Neural cell (in vitro differentiated cells): ENCODE data around the gene MRPL9. TPM values are rescaled to one million over a fixed set of nuclear protein-coding genes. Genes with fewer than 3 reads are reported as not detected.

Source experiments
- H2AFZ ChIP-seq: fragments of 200-600, 300-800 bp; sonication (generic), shearing (Covaris generic); 2 replicates; pipeline ENCODE4 v1.6.0; 2014; ENCODE audit warnings: low read depth, mild to moderate bottlenecking, antibody characterized with exemption, low read length, moderate library complexity
- H3F3A ChIP-seq: fragments of 200-600 bp; shearing (Covaris generic); 2 replicates; pipeline ENCODE4 v1.6.1; 2016; ENCODE audit warnings: mild to moderate bottlenecking, moderate library complexity, mixed read lengths, antibody characterized with exemption, low read length; ENCODE audit not compliant: insufficient read depth, poor library complexity, severe bottlenecking
- H3K27ac ChIP-seq: fragments of 200-600, 300-800 bp; sonication (generic), shearing (Covaris generic); 2 replicates; pipeline ENCODE4 v1.5.1; 2014; ENCODE audit warnings: mild to moderate bottlenecking, low read length, moderate library complexity
- H3K27me3 ChIP-seq: fragments of 300-800, 200-600 bp; sonication (generic), shearing (Covaris generic); 2 replicates; pipeline ENCODE4 v1.6.0; 2014; ENCODE audit warnings: mild to moderate bottlenecking, low read depth, low read length, moderate library complexity; ENCODE audit not compliant: insufficient read depth
- H3K36me3 ChIP-seq: fragments of 300-800, 200-600 bp; sonication (generic), shearing (Covaris generic); 2 replicates; pipeline ENCODE4 v1.5.1; 2014; ENCODE audit warnings: mild to moderate bottlenecking, antibody characterized with exemption, low read length, moderate library complexity; ENCODE audit not compliant: insufficient read depth
- H3K4me2 ChIP-seq: fragments of 300-800, 200-600 bp; sonication (generic), shearing (Covaris generic); 2 replicates; pipeline ENCODE4 v1.6.0; 2014; ENCODE audit warnings: mild to moderate bottlenecking, low read length
- H3K4me3 ChIP-seq: fragments of 300-800, 200-600 bp; sonication (generic), shearing (Covaris generic); 2 replicates; pipeline ENCODE4 v1.5.1; 2014; ENCODE audit warnings: mild to moderate bottlenecking, low read length, moderate library complexity
- H3K79me2 ChIP-seq: fragments of 200-600 bp; shearing (Covaris generic); replicated peaks from 2 replicates; pipeline ENCODE4 v1.6.0; 2014; ENCODE audit warnings: mild to moderate bottlenecking, low read length, moderate library complexity; ENCODE audit not compliant: insufficient read depth
- H3K9ac ChIP-seq: fragments of 300-800, 200-600 bp; sonication (generic), shearing (Covaris generic); 2 replicates; pipeline ENCODE4 v1.6.1; 2016; ENCODE audit warnings: mild to moderate bottlenecking, low read length, mixed read lengths
- H3K9me2 ChIP-seq: fragments of 200-600 bp; shearing (Covaris generic); 2 replicates; pipeline ENCODE4 v1.6.1; 2016; ENCODE audit warnings: mild to moderate bottlenecking, low read length, mixed read lengths; ENCODE audit not compliant: insufficient read depth
- H3K9me3 ChIP-seq: fragments of 200-600, 300-800 bp; sonication (generic), shearing (Covaris generic); 2 replicates; pipeline ENCODE4 v1.6.1; 2016; ENCODE audit warnings: mild to moderate bottlenecking, mixed run types, low read length, moderate library complexity, mixed read lengths
- H4K20me1 ChIP-seq: fragments of 200-600 bp; shearing (Covaris generic); 2 replicates; pipeline ENCODE4 v1.6.1; 2016; ENCODE audit warnings: mild to moderate bottlenecking, mixed run types; ENCODE audit not compliant: insufficient read depth
- EP300 ChIP-seq: fragments of 450-650 bp; conservative IDR thresholded peaks from 2 replicates; pipeline ENCODE4 v1.6.1; 2014; ENCODE audit warnings: antibody characterized with exemption, mild to moderate bottlenecking, moderate library complexity; ENCODE audit not compliant: poor library complexity, severe bottlenecking
- EZH2 ChIP-seq: fragments of 200-600, 300-800 bp; shearing (Covaris generic), sonication (generic); IDR thresholded peaks from 2 replicates; pipeline ENCODE4 v1.6.1; 2014; ENCODE audit warnings: antibody characterized with exemption, low read length, borderline replicate concordance, mild to moderate bottlenecking; ENCODE audit not compliant: insufficient read depth, poor library complexity, severe bottlenecking
- MXI1 ChIP-seq: fragments of 450-650 bp; conservative IDR thresholded peaks from 2 replicates; pipeline ENCODE4 v1.6.1; 2014; ENCODE audit warnings: antibody characterized with exemption, mild to moderate bottlenecking; ENCODE audit not compliant: poor library complexity, severe bottlenecking
- POLR2AphosphoS5 ChIP-seq: IDR thresholded peaks from 2 replicates; pipeline ENCODE4 v1.6.1; 2012
- RAD21 ChIP-seq: fragments of 450-650 bp; conservative IDR thresholded peaks from 2 replicates; pipeline ENCODE4 v1.6.1; 2014; ENCODE audit warnings: antibody characterized with exemption, mild to moderate bottlenecking, moderate library complexity
- SMC3 ChIP-seq: fragments of 450-650 bp; conservative IDR thresholded peaks from 2 replicates; pipeline ENCODE4 v1.6.1; 2014; ENCODE audit warnings: antibody characterized with exemption, mild to moderate bottlenecking, moderate library complexity; ENCODE audit not compliant: poor library complexity
- TAF1 ChIP-seq: IDR thresholded peaks from 2 replicates; pipeline ENCODE4 v1.6.1; 2012; ENCODE audit warnings: low read depth
- polyA plus RNA-seq: library from polyadenylated mRNA; depleted of rRNA; stranded (reverse); fragments of >200 nt; gene quantifications from 2 replicates; pipeline ENCODE4 v1.2.3, GENCODE V29; 2014
- TF ChIP-seq, protein P1 (sequence below): fragments of 450-650 bp; IDR thresholded peaks from 2 replicates; pipeline ENCODE4 v1.5.1; 2014; ENCODE audit warnings: antibody characterized with exemption, mild to moderate bottlenecking, moderate library complexity; ENCODE audit not compliant: poor library complexity, severe bottlenecking
- TF ChIP-seq, protein P2 (sequence below): IDR thresholded peaks from 2 replicates; pipeline ENCODE4 v1.6.1; 2012; ENCODE audit warnings: borderline replicate concordance

Gene MRPL9
- polyA plus RNA-seq, 1 donor from 2014 or later: 134 TPM

DNA sequence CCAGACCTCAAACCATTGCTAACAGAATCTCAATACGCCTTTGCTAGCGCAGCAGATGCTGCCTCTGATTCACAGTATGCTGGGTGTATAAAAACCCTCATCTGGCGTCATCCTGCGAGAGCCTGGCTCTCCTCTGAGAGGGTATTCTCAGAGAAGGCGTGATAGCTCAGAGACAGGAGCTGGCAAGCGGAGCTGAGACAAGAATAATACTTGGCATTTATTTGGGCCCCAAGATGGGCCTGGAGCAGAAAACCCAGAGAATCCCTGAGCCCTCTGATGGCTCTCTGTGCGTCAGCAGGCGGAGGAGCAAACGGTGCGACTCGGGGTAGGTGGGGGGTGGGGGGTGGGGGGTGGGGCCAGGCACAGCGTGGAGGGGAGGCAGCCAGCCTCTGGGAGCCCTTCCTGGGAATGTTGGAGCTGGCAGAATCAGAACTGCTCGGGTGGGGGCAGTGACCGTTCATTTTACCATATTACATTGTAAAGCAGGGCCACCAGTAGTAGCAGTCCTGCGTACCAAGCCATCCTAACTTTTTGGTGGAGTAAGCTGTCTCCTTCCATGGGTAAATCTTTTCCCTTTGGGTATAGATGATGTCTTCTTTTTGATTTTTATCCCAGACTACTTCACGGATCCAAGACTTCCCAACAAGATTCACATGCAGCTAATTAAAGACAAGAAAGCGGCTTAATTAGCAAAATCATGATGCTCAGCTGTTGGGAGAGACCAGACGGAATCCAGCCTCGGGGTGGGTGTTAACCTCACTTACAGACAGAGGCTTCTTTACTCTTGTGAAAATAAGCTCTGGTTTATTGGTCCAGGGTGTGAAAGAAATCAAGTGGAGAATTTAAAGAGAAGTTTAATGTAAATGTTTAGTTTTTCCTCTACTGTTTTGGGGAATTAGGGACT is 34.9 kb downstream of the MRPL9 start:
- Histone ChIP-seq H3K79me2 (no peaks in the 10 kb centered on the region), H3K27me3 (no peaks in the 10 kb centered on the region), H2AFZ (peak overlapping the region; percentile 9), H3K4me2 (no peak overlapping the region), H3K27ac (peak overlapping the region; percentile 5), H4K20me1 (no peaks in the 10 kb centered on the region), H3K9ac (peak overlapping the region; percentile 35), H3K36me3 (no peaks in the 10 kb centered on the region), H3K9me3 (no peaks in the 10 kb centered on the region), H3K9me2 (no peaks in the 10 kb centered on the region), H3F3A (no peaks in the 10 kb centered on the region), H3K4me3 (peak overlapping the region; percentile 15)
- TF ChIP-seq, protein P1, sequence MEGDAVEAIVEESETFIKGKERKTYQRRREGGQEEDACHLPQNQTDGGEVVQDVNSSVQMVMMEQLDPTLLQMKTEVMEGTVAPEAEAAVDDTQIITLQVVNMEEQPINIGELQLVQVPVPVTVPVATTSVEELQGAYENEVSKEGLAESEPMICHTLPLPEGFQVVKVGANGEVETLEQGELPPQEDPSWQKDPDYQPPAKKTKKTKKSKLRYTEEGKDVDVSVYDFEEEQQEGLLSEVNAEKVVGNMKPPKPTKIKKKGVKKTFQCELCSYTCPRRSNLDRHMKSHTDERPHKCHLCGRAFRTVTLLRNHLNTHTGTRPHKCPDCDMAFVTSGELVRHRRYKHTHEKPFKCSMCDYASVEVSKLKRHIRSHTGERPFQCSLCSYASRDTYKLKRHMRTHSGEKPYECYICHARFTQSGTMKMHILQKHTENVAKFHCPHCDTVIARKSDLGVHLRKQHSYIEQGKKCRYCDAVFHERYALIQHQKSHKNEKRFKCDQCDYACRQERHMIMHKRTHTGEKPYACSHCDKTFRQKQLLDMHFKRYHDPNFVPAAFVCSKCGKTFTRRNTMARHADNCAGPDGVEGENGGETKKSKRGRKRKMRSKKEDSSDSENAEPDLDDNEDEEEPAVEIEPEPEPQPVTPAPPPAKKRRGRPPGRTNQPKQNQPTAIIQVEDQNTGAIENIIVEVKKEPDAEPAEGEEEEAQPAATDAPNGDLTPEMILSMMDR: no peak
- TF ChIP-seq EZH2 (no peak), MXI1 (no peak), EP300 (no peak), SMC3 (no peak), POLR2AphosphoS5 (no peak)
- TF ChIP-seq, protein P2, sequence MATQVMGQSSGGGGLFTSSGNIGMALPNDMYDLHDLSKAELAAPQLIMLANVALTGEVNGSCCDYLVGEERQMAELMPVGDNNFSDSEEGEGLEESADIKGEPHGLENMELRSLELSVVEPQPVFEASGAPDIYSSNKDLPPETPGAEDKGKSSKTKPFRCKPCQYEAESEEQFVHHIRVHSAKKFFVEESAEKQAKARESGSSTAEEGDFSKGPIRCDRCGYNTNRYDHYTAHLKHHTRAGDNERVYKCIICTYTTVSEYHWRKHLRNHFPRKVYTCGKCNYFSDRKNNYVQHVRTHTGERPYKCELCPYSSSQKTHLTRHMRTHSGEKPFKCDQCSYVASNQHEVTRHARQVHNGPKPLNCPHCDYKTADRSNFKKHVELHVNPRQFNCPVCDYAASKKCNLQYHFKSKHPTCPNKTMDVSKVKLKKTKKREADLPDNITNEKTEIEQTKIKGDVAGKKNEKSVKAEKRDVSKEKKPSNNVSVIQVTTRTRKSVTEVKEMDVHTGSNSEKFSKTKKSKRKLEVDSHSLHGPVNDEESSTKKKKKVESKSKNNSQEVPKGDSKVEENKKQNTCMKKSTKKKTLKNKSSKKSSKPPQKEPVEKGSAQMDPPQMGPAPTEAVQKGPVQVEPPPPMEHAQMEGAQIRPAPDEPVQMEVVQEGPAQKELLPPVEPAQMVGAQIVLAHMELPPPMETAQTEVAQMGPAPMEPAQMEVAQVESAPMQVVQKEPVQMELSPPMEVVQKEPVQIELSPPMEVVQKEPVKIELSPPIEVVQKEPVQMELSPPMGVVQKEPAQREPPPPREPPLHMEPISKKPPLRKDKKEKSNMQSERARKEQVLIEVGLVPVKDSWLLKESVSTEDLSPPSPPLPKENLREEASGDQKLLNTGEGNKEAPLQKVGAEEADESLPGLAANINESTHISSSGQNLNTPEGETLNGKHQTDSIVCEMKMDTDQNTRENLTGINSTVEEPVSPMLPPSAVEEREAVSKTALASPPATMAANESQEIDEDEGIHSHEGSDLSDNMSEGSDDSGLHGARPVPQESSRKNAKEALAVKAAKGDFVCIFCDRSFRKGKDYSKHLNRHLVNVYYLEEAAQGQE: no peak

DNA sequence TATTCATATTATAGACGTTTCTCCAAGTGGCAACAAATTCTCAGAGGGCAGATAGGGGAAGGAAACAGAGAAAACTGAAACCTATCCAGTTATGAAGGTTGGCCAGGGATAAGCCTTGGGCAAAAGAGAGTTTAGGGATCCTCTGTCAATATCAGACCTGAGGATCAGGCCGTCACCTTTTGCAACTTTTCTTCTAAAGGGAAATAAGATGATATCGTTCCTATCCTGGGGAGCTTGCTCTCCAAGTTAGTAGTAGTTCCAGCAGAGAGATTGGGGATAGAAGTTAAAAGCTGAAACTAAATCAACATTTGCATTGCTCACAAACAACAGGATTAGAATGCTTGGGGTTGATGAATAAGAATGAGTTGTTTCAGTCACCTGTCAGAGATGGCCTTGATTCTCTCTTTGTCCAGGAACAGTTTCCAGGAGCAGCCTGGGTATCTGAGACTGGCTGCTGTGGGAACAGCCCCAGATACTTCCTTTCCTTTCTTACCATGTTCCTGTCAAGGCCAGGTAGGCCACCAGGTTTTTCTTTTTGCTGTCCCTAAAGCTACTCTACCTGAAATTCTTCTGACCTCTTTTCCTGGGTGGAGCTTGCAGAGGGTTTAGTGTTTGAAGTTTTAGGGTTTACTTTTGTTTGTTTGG is 39.4 kb downstream of the MRPL9 start:
- H3K79me2 ChIP-seq: no peaks in the 10 kb centered on the region
- H3K9ac ChIP-seq: no peak overlapping the region
- H3F3A ChIP-seq: no peaks in the 10 kb centered on the region
- TF ChIP-seq MXI1 (no peak), TAF1 (no peak), SMC3 (no peak), EZH2 (no peak), EP300 (no peak), RAD21 (no peak), POLR2AphosphoS5 (no peak)
- TF ChIP-seq, protein P1: no peak
- TF ChIP-seq, protein P2: no peak
- H3K4me2 ChIP-seq: no peak overlapping the region
- no peak overlapping the region for H3K4me3 ChIP-seq
- H2AFZ ChIP-seq: no peak overlapping the region
- H3K9me2 ChIP-seq: no peaks in the 10 kb centered on the region
- H3K27ac ChIP-seq: no peak overlapping the region
- H3K9me3 ChIP-seq: no peaks in the 10 kb centered on the region
- H3K36me3 ChIP-seq: no peaks in the 10 kb centered on the region
- no peaks in the 10 kb centered on the region for H4K20me1 ChIP-seq
- H3K27me3 ChIP-seq: no peaks in the 10 kb centered on the region
